ENCODE data around the gene CBARP. TPM values are rescaled to one million over a fixed set of nuclear protein-coding genes. Genes with fewer than 3 reads are reported as not detected.
A peak's percentile ranks its signal among the peaks of the same experiment; 100 is the strongest.

CBARP gene
- total and polyA plus RNA-seq, 2 of the 4 experiments (the other 2 are of a cell fraction) = 0.18 to 3.9 TPM

GRCh38 chr19:1237027-1237659 lies 662 bp downstream of the CBARP start (continued):
- TF ChIP-seq CHD1 (IDR thresholded peaks at IDR 0.05; ENCODE audit: low read depth, low read length) = peak; percentile 32; the same call in 1 of the 2 replicates

- TF ChIP-seq RFX5 (IDR thresholded peaks at IDR 0.05; ENCODE audit: low read depth, low read length) (no peak), CHD1 (IDR thresholded peaks at IDR 0.05; ENCODE audit: low read depth, low read length) (no peak), USF2 (IDR thresholded peaks at IDR 0.05; ENCODE audit: low read depth, low read length) (no peak), POLR2A (IDR thresholded peaks at IDR 0.05; ENCODE audit: low read depth, low read length) (no peak), ELK1 (IDR thresholded peaks at IDR 0.05; ENCODE audit: borderline replicate concordance, low read depth, low read length) (no peak), BHLHE40 (IDR thresholded peaks at IDR 0.05; ENCODE audit: low read depth, low read length) (no peak), RAD21 (IDR thresholded peaks at IDR 0.05; ENCODE audit: low read length) (no peak), MAZ (IDR thresholded peaks at IDR 0.05; ENCODE audit: borderline replicate concordance, low read depth, low read length) (no peak), MXI1 (IDR thresholded peaks at IDR 0.05; ENCODE audit: borderline replicate concordance, low read depth, low read length) (no peak), MAFK (IDR thresholded peaks at IDR 0.05; ENCODE audit: low read depth, low read length) (no peak)
- dilution Hi-C loops (cut with HindIII; ENCODE audit: low sequenced_read_pairs, unreplicated experiment) = no loop called here
- Histone ChIP-seq H4K20me1 (ENCODE audit: insufficient read depth, low read length) (peaks cover 34% of the 10 kb centered on the region), H3K18ac (ENCODE audit: low read depth, low read length) (no peak overlapping the region), H4K91ac (ENCODE audit: insufficient read depth, low read depth, low read length) (no peak overlapping the region; the same call in 1 of the 2 replicates), H3K27ac (ENCODE audit: insufficient read depth, low read length) (peak overlapping the region; percentile 64), H2AK9ac (replicated peaks; ENCODE audit: low read depth, low read length, poor library complexity) (peak overlapping the region; percentile 97), H3K9me3 (ENCODE audit: control insufficient read depth, insufficient read depth, low read length) (no peaks in the 10 kb centered on the region), H3K9ac (ENCODE audit: low read depth, low read length) (peak overlapping the region; percentile 93), H2BK120ac (ENCODE audit: low read depth, low read length) (no peak overlapping the region), H3K23ac (ENCODE audit: low read depth, low read length) (no peak overlapping the region), H2BK20ac (ENCODE audit: low read depth, low read length) (no peak overlapping the region), H4K8ac (ENCODE audit: low read depth in 2 of 2, low read length in 2 of 2) (peak overlapping the region; percentile 48 to 75; a peak in 2 of 4 replicates), H3K14ac (replicated peaks; ENCODE audit: low read depth, low read length) (0 out of 2 replicates have a peak overlapping the region, but pooled peaks have one; percentile 32), H2BK5ac (ENCODE audit: low read depth, low read length, poor library complexity, severe bottlenecking) (no peak overlapping the region), H3K36me3 (ENCODE audit: control insufficient read depth, insufficient read depth, low read length) (peaks cover 30% of the 10 kb centered on the region), H3K4ac (ENCODE audit: low read depth, low read length) (peak overlapping the region; percentile 61; the same call in 1 of the 2 replicates), H4K5ac (ENCODE audit: low read depth, low read length) (no peak overlapping the region; the same call in 1 of the 2 replicates), H3K9me1 (ENCODE audit: insufficient read depth, low read length) (no peaks in the 10 kb centered on the region), H2BK15ac (ENCODE audit: low read depth, low read length) (no peak overlapping the region), H3K79me1 (ENCODE audit: low read depth in 1 of 2, low read length in 2 of 2) (peaks cover 10 to 37% of the 10 kb centered on the region in 2 experiments), H3K56ac (ENCODE audit: extremely low read depth, insufficient read depth, low read length) (0 out of 2 replicates have a peak overlapping the region, but pooled peaks have one; percentile 49), H3K4me3 (ENCODE audit: insufficient read depth, low read depth, low read length) (peak overlapping the region; percentile 94), H2AK5ac (ENCODE audit: low read depth, low read length) (peak overlapping the region; percentile 59; the same call in 1 of the 2 replicates), H3K4me1 (ENCODE audit: control insufficient read depth, insufficient read depth, low read length) (peaks cover 30% of the 10 kb centered on the region), H3K4me2 (ENCODE audit: low read depth, low read length) (peak overlapping the region; percentile 78), H2AFZ (replicated peaks; ENCODE audit: low read length, poor library complexity) (peak overlapping the region; percentile 89), H3K27me3 (ENCODE audit: control insufficient read depth, insufficient read depth, low read length) (no peaks in the 10 kb centered on the region)
- in situ Hi-C loops (cut with MboI; ENCODE audit: low sequenced_read_pairs) = no loop called here
- intact Hi-C loops (cut with micrococcal nuclease) = no loop called here
- no TSS peak for BruUV-seq (replicated peaks)
- ChIA-PET CTCF (no interaction called here), POLR2A (ENCODE audit: unreplicated experiment) (no interaction called here)
- DNase-seq (no peak), ATAC-seq (ENCODE audit: low read depth) (no peak)
- 1% methylated on average over 12 of the region's 42 CpGs; no CpG with 5 or more reads in 1 of the 2 experiments for WGBS, 2 experiments (ENCODE audit: extremely low coverage in 2 of 2, insufficient read length in 1 of 2)
Observed at GRCh38 chr19:1236576-1236975, 1.2 kb downstream of the CBARP start.
